HG02938 (cell line): ENCODE measurements around the gene PLEKHG5.

Experiments
- ATAC-seq: cut with Tn5 transposase; IDR thresholded peaks from one replicate; pipeline ENCODE4 v1.9.1; 2021; ENCODE audit warnings: mild to moderate bottlenecking, moderate library complexity; ENCODE audit not compliant: unreplicated experiment

The PLEKHG5 gene

GRCh38 chr1:6427441-6428390 is 63.8 kb downstream of the PLEKHG5 start:
- ATAC-seq, result no peak

GRCh38 chr1:6426972-6427350 is 64.5 kb downstream of the PLEKHG5 start:
- no peak for ATAC-seq

- no peak for ATAC-seq
Measured at GRCh38 chr1:6426277-6426971, 65.0 kb downstream of the PLEKHG5 start.

GRCh38 chr1:6425658-6426057 is 65.8 kb downstream of the PLEKHG5 start:
- no peak for ATAC-seq

- no peak for ATAC-seq
Measured at GRCh38 chr1:6424619-6425593, 66.6 kb downstream of the PLEKHG5 start, which contains the start of gene ESPN. ESPN (plus strand) TSS chr1:6424776; CDS start chr1:6424956, 180 bp downstream.

GRCh38 chr1:6424000-6424565 is 67.4 kb downstream of the PLEKHG5 start:
- no peak for ATAC-seq

- no peak for ATAC-seq
Measured at GRCh38 chr1:6423321-6423999, 68.0 kb downstream of the PLEKHG5 start.

- ATAC-seq, result no peak
Measured at GRCh38 chr1:6421266-6421665, 70.2 kb downstream of the PLEKHG5 start.

GRCh38 chr1:6420454-6421042 is 70.9 kb downstream of the PLEKHG5 start:
- ATAC-seq, result no peak

GRCh38 chr1:6419804-6420453 is 71.5 kb downstream of the PLEKHG5 start, which contains the start of gene HES2:
HES2 (minus strand) TSS chr1:6419919; CDS start chr1:6419820, 99 bp downstream.
- no peak for ATAC-seq

GRCh38 chr1:6419397-6419803 is 72.1 kb downstream of the PLEKHG5 start:
- no peak for ATAC-seq

- ATAC-seq, result no peak
Measured at GRCh38 chr1:6418668-6419396, 72.6 kb downstream of the PLEKHG5 start.

- ATAC-seq, result no peak
Measured at GRCh38 chr1:6417961-6418667, 73.4 kb downstream of the PLEKHG5 start.
